ENCODE data around the gene SMYD3. TPM values are rescaled to one million over a fixed set of nuclear protein-coding genes. Genes with fewer than 3 reads are reported as not detected.

SMYD3 gene
- total and polyA plus RNA-seq, 2 of the 4 experiments (the other 2 are of a cell fraction): 26.5 to 37.6 TPM

DNA sequence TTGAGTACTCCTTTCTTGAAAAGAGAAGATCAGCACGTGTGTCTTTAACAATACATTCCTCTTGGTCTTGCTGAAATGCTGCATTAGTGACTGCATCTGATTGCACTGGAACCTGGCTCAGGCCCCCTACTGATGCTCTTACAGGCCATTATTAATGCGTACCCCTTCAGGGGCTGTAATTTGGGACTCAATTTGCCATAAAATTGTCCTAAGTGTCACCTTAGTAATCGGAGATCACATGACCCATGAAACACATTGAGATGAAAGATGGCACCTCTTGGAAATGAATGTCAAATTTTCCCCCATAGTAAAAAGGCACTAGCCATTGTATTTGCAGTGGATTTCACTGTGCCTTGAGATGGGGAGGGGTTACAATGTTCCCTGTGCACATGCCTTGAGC is 789.0 kb downstream of the SMYD3 start:
- no peak for ATAC-seq (ENCODE audit: low read depth)
- WGBS, 2 experiments (ENCODE audit: extremely low coverage in 2 of 2, insufficient read length in 1 of 2): 100% methylated on average over 1 of the region's 3 CpGs; no CpG with 5 or more reads in 1 of the 2 experiments

More for the DNA sequence above, 789.0 kb downstream of the SMYD3 start:
- Histone ChIP-seq H3K4me2 (ENCODE audit: low read depth, low read length) (no peak overlapping the region), H3K4me1 (ENCODE audit: control insufficient read depth, insufficient read depth, low read length) (peaks cover 8% of the 10 kb centered on the region), H3K9me1 (ENCODE audit: insufficient read depth, low read length) (0 out of 2 replicates have a peak, but pooled peaks cover 3% of the 10 kb centered on the region), H2BK5ac (ENCODE audit: low read depth, low read length, poor library complexity, severe bottlenecking) (no peak overlapping the region), H3K23ac (ENCODE audit: low read depth, low read length) (no peak overlapping the region), H3K4ac (ENCODE audit: low read depth, low read length) (no peak overlapping the region), H3K27ac (ENCODE audit: insufficient read depth, low read length) (no peak overlapping the region), H3K9me3 (ENCODE audit: control insufficient read depth, insufficient read depth, low read length) (no peaks in the 10 kb centered on the region), H4K91ac (ENCODE audit: insufficient read depth, low read depth, low read length) (no peak overlapping the region), H3K18ac (ENCODE audit: low read depth, low read length) (no peak overlapping the region), H2AK9ac (replicated peaks; ENCODE audit: low read depth, low read length, poor library complexity) (no peak overlapping the region), H3K9ac (ENCODE audit: low read depth, low read length) (no peak overlapping the region), H2AFZ (replicated peaks; ENCODE audit: low read length, poor library complexity) (no peak overlapping the region), H2BK120ac (ENCODE audit: low read depth, low read length) (no peak overlapping the region), H3K56ac (ENCODE audit: extremely low read depth, insufficient read depth, low read length) (no peak overlapping the region), H3K14ac (replicated peaks; ENCODE audit: low read depth, low read length) (no peak overlapping the region), H4K8ac (ENCODE audit: low read depth in 2 of 2, low read length in 2 of 2) (no peak overlapping the region), H2BK20ac (ENCODE audit: low read depth, low read length) (no peak overlapping the region), H2AK5ac (ENCODE audit: low read depth, low read length) (no peak overlapping the region), H4K20me1 (ENCODE audit: insufficient read depth, low read length) (no peaks in the 10 kb centered on the region), H4K5ac (ENCODE audit: low read depth, low read length) (no peak overlapping the region), H2BK15ac (ENCODE audit: low read depth, low read length) (no peak overlapping the region), H3K4me3 (ENCODE audit: insufficient read depth, low read depth, low read length) (no peak overlapping the region), H3K27me3 (ENCODE audit: control insufficient read depth, insufficient read depth, low read length) (no peaks in the 10 kb centered on the region; the same call in 1 of the 2 replicates), H3K79me1 (ENCODE audit: low read depth in 1 of 2, low read length in 2 of 2) (no peaks in the 10 kb centered on the region), H3K36me3 (ENCODE audit: control insufficient read depth, insufficient read depth, low read length) (no peaks in the 10 kb centered on the region)
- no peak for DNase-seq
- in situ Hi-C loops (cut with MboI; ENCODE audit: low sequenced_read_pairs): no loop called here
- TF ChIP-seq RAD21 (IDR thresholded peaks at IDR 0.05; ENCODE audit: low read length): no peak
- TF ChIP-seq NFE2L2 (IDR thresholded peaks at IDR 0.05; ENCODE audit: low read depth, low read length): no peak
- TF ChIP-seq, protein P1, sequence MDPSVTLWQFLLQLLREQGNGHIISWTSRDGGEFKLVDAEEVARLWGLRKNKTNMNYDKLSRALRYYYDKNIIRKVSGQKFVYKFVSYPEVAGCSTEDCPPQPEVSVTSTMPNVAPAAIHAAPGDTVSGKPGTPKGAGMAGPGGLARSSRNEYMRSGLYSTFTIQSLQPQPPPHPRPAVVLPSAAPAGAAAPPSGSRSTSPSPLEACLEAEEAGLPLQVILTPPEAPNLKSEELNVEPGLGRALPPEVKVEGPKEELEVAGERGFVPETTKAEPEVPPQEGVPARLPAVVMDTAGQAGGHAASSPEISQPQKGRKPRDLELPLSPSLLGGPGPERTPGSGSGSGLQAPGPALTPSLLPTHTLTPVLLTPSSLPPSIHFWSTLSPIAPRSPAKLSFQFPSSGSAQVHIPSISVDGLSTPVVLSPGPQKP (IDR thresholded peaks at IDR 0.05; ENCODE audit: borderline replicate concordance, low read depth, low read length): no peak
- no peak for TF ChIP-seq RFX5 (IDR thresholded peaks at IDR 0.05; ENCODE audit: low read depth, low read length)
- CTCF ChIA-PET: interaction anchor here (1.4 kb wide), 1 partner anchor 14 kb away, joined by 4 read pairs; no protein-coding TSS in a partner anchor
- BruUV-seq (replicated peaks): no TSS peak
- intact Hi-C loops (cut with micrococcal nuclease): no loop called here
- POLR2A ChIA-PET (ENCODE audit: unreplicated experiment): no interaction called here
- dilution Hi-C loops (cut with HindIII; ENCODE audit: low sequenced_read_pairs, unreplicated experiment): no loop called here
